AG10803 (cell line): Measurements from ENCODE around the gene GABARAPL1.
A peak's percentile ranks its signal among the peaks of the same experiment; 100 is the strongest.

ENCODE experiments used
- DNase-seq: peaks from one replicate; pipeline ENCODE4 v3.0.0; 2010; ENCODE audit warnings: low read depth
- H3K4me3 ChIP-seq: 2 replicates; pipeline ENCODE4 v1.5.1; 2011; ENCODE audit warnings: mild to moderate bottlenecking, low read length, control low read depth
- CTCF ChIP-seq: conservative IDR thresholded peaks from 2 replicates; pipeline ENCODE4 v1.5.1; 2011; ENCODE audit warnings: mild to moderate bottlenecking, low read length, control low read depth, inconsistent platforms

Gene GABARAPL1

GRCh38 chr12:10212739-10213131, at the start of gene GABARAPL1:
Gene GABARAPL1 (plus strand): TSS chr12:10212877. CDS start chr12:10213130, 253 bp downstream.
- TF ChIP-seq CTCF = no peak
- peak; percentile 86 for DNase-seq
- H3K4me3 ChIP-seq = peak within 1 kb of the TSS; percentile 99

GRCh38 chr12:10163084-10163483, 49.6 kb upstream of the GABARAPL1 start:
- no peak for DNase-seq
- no peak for TF ChIP-seq CTCF
- no peak overlapping the region for H3K4me3 ChIP-seq

- no peak for DNase-seq
- no peak for TF ChIP-seq CTCF
Measured at GRCh38 chr12:10165421-10165820, 47.3 kb upstream of the GABARAPL1 start.

GRCh38 chr12:10167599-10167998, 45.1 kb upstream of the GABARAPL1 start:
- H3K4me3 ChIP-seq = no peak overlapping the region
- DNase-seq = no peak
- no peak for TF ChIP-seq CTCF

More at GRCh38 chr12:10165421-10165820, 47.3 kb upstream of the GABARAPL1 start:
- H3K4me3 ChIP-seq = no peak overlapping the region

GRCh38 chr12:10169104-10169503, 43.6 kb upstream of the GABARAPL1 start:
- peak; percentile 85 for DNase-seq
- no peak for TF ChIP-seq CTCF
- H3K4me3 ChIP-seq = peak overlapping the region; percentile 26

GRCh38 chr12:10170216-10170615, 42.5 kb upstream of the GABARAPL1 start:
- TF ChIP-seq CTCF = no peak
- DNase-seq = peak; percentile 84
- H3K4me3 ChIP-seq = no peak overlapping the region

GRCh38 chr12:10171973-10172728, 40.5 kb upstream of the GABARAPL1 start, which contains the start of gene OLR1:
Gene OLR1 (minus strand): TSS chr12:10172132. CDS start chr12:10172077, 55 bp downstream.
- no peak for TF ChIP-seq CTCF
- H3K4me3 ChIP-seq = no peak within 1 kb of the TSS
- DNase-seq = no peak
